Keratinocyte (primary cell): ENCODE measurements around the gene VAV2. TPM values are rescaled to one million over a fixed set of nuclear protein-coding genes. Genes with fewer than 3 reads are reported as not detected.

Experiments used
- DNase-seq: peaks from one replicate; pipeline ENCODE4 v3.0.0-alpha.2; 2011; ENCODE audit warnings: low read depth, missing footprints, low spot score
- FAIRE-seq: peaks from 2 replicates; lab custom pipeline; 2011; peaks lifted over from hg19 to GRCh38; lab: Jason Lieb, UNC
- H2AFZ ChIP-seq: 2 replicates; pipeline ENCODE4 v1.6.0; 2012; ENCODE audit warnings: low read length, control low read depth, inconsistent platforms; ENCODE audit not compliant: control insufficient read depth
- H3K27ac ChIP-seq: 2 replicates; pipeline ENCODE4 v1.5.1; 2011; ENCODE audit warnings: low read length; ENCODE audit not compliant: control insufficient read depth, insufficient read depth
- H3K27me3 ChIP-seq: 3 replicates; pipeline ENCODE4 v1.6.0; 2011; ENCODE audit warnings: low read length; ENCODE audit not compliant: control insufficient read depth, insufficient read depth; ENCODE audit errors: extremely low read depth
- H3K36me3 ChIP-seq, 2 experiments: 2 replicates in 1 of 2; 3 replicates in 1 of 2; pipeline ENCODE4 v1.5.1; 2011; ENCODE audit warnings: low read length in 2 of 2, mild to moderate bottlenecking in 1 of 2; ENCODE audit not compliant: control insufficient read depth in 2 of 2, insufficient read depth in 2 of 2; ENCODE audit errors: extremely low read depth in 1 of 2
- H3K4me1 ChIP-seq: 3 replicates; pipeline ENCODE4 v1.5.1; 2011; ENCODE audit warnings: low read length; ENCODE audit not compliant: control insufficient read depth, insufficient read depth; ENCODE audit errors: extremely low read depth
- H3K4me2 ChIP-seq: 3 replicates; pipeline ENCODE4 v1.6.0; 2011; ENCODE audit warnings: low read depth, low read length; ENCODE audit not compliant: control insufficient read depth, insufficient read depth; ENCODE audit errors: extremely low read depth
- H3K4me3 ChIP-seq, 3 experiments: fragments of 200-600 bp in 1 of 3; sonication (generic) in 1 of 3; 2 replicates in 2 of 3; 3 replicates in 1 of 3; pipeline ENCODE4 v1.5.1; 2011 to 2016; ENCODE audit warnings: low read length in 3 of 3, mild to moderate bottlenecking in 3 of 3, control low read depth in 2 of 3, inconsistent platforms in 1 of 3, low read depth in 1 of 3, mixed read lengths in 1 of 3, mixed run types in 1 of 3, moderate library complexity in 1 of 3; ENCODE audit not compliant: control insufficient read depth in 2 of 3, insufficient read depth in 2 of 3; ENCODE audit errors: extremely low read depth in 1 of 3
- H3K79me2 ChIP-seq: 2 replicates; pipeline ENCODE4 v1.6.0; 2012; ENCODE audit warnings: low read length; ENCODE audit not compliant: control insufficient read depth, insufficient read depth
- H3K9ac ChIP-seq: 3 replicates; pipeline ENCODE4 v1.6.0; 2011; ENCODE audit warnings: low read length; ENCODE audit not compliant: control insufficient read depth, insufficient read depth; ENCODE audit errors: extremely low read depth
- H3K9me1 ChIP-seq: 3 replicates; pipeline ENCODE4 v1.6.0; 2011; ENCODE audit warnings: low read length; ENCODE audit not compliant: control insufficient read depth, insufficient read depth; ENCODE audit errors: extremely low read depth
- H3K9me3 ChIP-seq: 2 replicates; pipeline ENCODE4 v1.5.1; 2012; ENCODE audit warnings: low read depth, low read length; ENCODE audit not compliant: control insufficient read depth
- H4K20me1 ChIP-seq: 3 replicates; pipeline ENCODE4 v1.6.0; 2011; ENCODE audit warnings: low read length; ENCODE audit not compliant: control insufficient read depth, insufficient read depth; ENCODE audit errors: extremely low read depth
- CTCF ChIP-seq, 3 experiments: IDR thresholded peaks in 1 of 3; conservative IDR thresholded peaks in 1 of 3; optimal IDR thresholded peaks in 1 of 3; 2 replicates in 2 of 3; 3 replicates in 1 of 3; pipeline versions ENCODE3 to v1.5.1; 2011; ENCODE audit warnings: low read length in 3 of 3, mild to moderate bottlenecking in 3 of 3, moderate library complexity in 2 of 3, control low read depth in 1 of 3, inconsistent platforms in 1 of 3; ENCODE audit not compliant: insufficient read depth in 2 of 3; ENCODE audit errors: extremely low read depth in 1 of 3
- EZH2 ChIP-seq: IDR thresholded peaks from one replicate; pipeline ENCODE4 v1.6.1; 2012; ENCODE audit warnings: inconsistent platforms, mild to moderate bottlenecking, low read length, moderate library complexity
- dilution Hi-C: fragments of 300-500 bp; cut with MboI; formaldehyde crosslinking; loops from one replicate; pipeline ENCODE4 v1.7.0; 2020; ENCODE audit warnings: low sequenced_read_pairs; ENCODE audit not compliant: extremely low pct_ligation_motif_present
- polyA plus RNA-seq, 5 experiments: library from polyadenylated mRNA; depleted of rRNA in 3 of 5; stranded (reverse) in 3 of 5; stranded (forward) in 1 of 5; unstranded in 1 of 5; fragments of >200 nt; gene quantifications; 1 replicate in 1 of 5; 2 replicates in 3 of 5; 3 replicates in 1 of 5; pipeline versions ENCODE4 v1.2.1 to v1.2.3, GENCODE V29; 2011 to 2012; ENCODE audit warnings: missing spikeins in 2 of 5, low read depth in 1 of 5, low replicate concordance in 1 of 5

Gene VAV2
- polyA plus RNA-seq, 1 donor (not counting 4 experiments of a cell fraction or from before 2014, with no cell fraction given) = 16.4 TPM

- DNase-seq (no peak), FAIRE-seq (no peak)
- Histone ChIP-seq H3K27ac (no peak overlapping the region), H3K9me3 (no peaks in the 10 kb centered on the region), H3K27me3 (no peaks in the 10 kb centered on the region), H3K9ac (no peak overlapping the region), H4K20me1 (no peaks in the 10 kb centered on the region), H3K4me3 (no peak overlapping the region), H3K4me1 (peaks cover 4% of the 10 kb centered on the region), H2AFZ (no peak overlapping the region), H3K79me2 (no peaks in the 10 kb centered on the region), H3K36me3 (peaks cover 22 to 27% of the 10 kb centered on the region in 2 experiments), H3K4me2 (no peak overlapping the region), H3K9me1 (no peaks in the 10 kb centered on the region)
- dilution Hi-C loops = no loop called here
- no peak for TF ChIP-seq CTCF (optimal IDR thresholded peaks at IDR 0.05 in 1 of 3, IDR thresholded peaks at IDR 0.05 in 1 of 3, conservative IDR thresholded peaks at IDR 0.05 in 1 of 3; ENCODE audit: extremely low read depth in 1 of 3, insufficient read depth in 2 of 3, low read length in 3 of 3)
- TF ChIP-seq EZH2 = no peak
Observed at GRCh38 chr9:133799106-133799505, 193.0 kb downstream of the VAV2 start.

- dilution Hi-C loops = no loop called here
- H3K27ac ChIP-seq = no peak overlapping the region
- no peaks in the 10 kb centered on the region for H3K79me2 ChIP-seq
- no peak overlapping the region for H3K9ac ChIP-seq
- no peaks in the 10 kb centered on the region for H4K20me1 ChIP-seq
- H3K4me3 ChIP-seq = no peak overlapping the region
- H3K36me3 ChIP-seq = peaks cover 22 to 29% of the 10 kb centered on the region in 2 experiments
- TF ChIP-seq CTCF (optimal IDR thresholded peaks at IDR 0.05 in 1 of 3, IDR thresholded peaks at IDR 0.05 in 1 of 3, conservative IDR thresholded peaks at IDR 0.05 in 1 of 3; ENCODE audit: extremely low read depth in 1 of 3, insufficient read depth in 2 of 3, low read length in 3 of 3) (no peak), EZH2 (no peak)
- DNase-seq (no peak), FAIRE-seq (no peak)
- no peaks in the 10 kb centered on the region for H3K27me3 ChIP-seq
- H3K9me1 ChIP-seq = no peaks in the 10 kb centered on the region
- no peaks in the 10 kb centered on the region for H3K4me1 ChIP-seq
- no peaks in the 10 kb centered on the region for H3K9me3 ChIP-seq
- no peak overlapping the region for H3K4me2 ChIP-seq
- H2AFZ ChIP-seq = no peak overlapping the region
Observed at GRCh38 chr9:133798160-133798559, 194.0 kb downstream of the VAV2 start.
